KMS-11 (cell line): Measurements from ENCODE around the gene MLF1.

ENCODE experiments used
- H2AFZ ChIP-seq: fragments of 200-600 bp; sonication (generic); 2 replicates; pipeline ENCODE4 v1.6.1; 2016; ENCODE audit warnings: antibody characterized with exemption, mixed run types, low read depth
- H3K27ac ChIP-seq: fragments of 200-600 bp; sonication (generic); 2 replicates; pipeline ENCODE4 v1.6.1; 2016; ENCODE audit warnings: mild to moderate bottlenecking, mixed run types
- H3K27me3 ChIP-seq: fragments of 200-600 bp; sonication (generic); 2 replicates; pipeline ENCODE4 v1.6.1; 2017; ENCODE audit warnings: mild to moderate bottlenecking, low read depth, mixed run types, moderate library complexity; ENCODE audit not compliant: insufficient read depth
- H3K36me3 ChIP-seq: fragments of 200-600 bp; sonication (generic); 2 replicates; pipeline ENCODE4 v1.6.1; 2017; ENCODE audit warnings: mild to moderate bottlenecking, mixed run types; ENCODE audit not compliant: insufficient read depth
- H3K4me1 ChIP-seq: fragments of 200-600 bp; sonication (generic); 2 replicates; pipeline ENCODE4 v1.6.1; 2016; ENCODE audit warnings: mild to moderate bottlenecking, low read depth, mixed run types; ENCODE audit not compliant: poor library complexity, severe bottlenecking
- H3K4me2 ChIP-seq: fragments of 200-600 bp; sonication (generic); 2 replicates; pipeline ENCODE4 v1.7.0; 2016; ENCODE audit warnings: mild to moderate bottlenecking, mixed run types
- H3K4me3 ChIP-seq: fragments of 200-600 bp; sonication (generic); IDR thresholded peaks from 2 replicates; pipeline ENCODE4 v1.6.1; 2017; ENCODE audit warnings: low read depth, low read length, mixed read lengths; ENCODE audit not compliant: insufficient read depth
- H3K79me2 ChIP-seq: fragments of 200-600 bp; sonication (generic); 2 replicates; pipeline ENCODE4 v1.6.1; 2016; ENCODE audit warnings: low read depth, mixed run types; ENCODE audit not compliant: insufficient read depth
- H3K9ac ChIP-seq: fragments of 200-600 bp; sonication (generic); 2 replicates; pipeline ENCODE4 v1.6.1; 2016; ENCODE audit warnings: mild to moderate bottlenecking, mixed run types
- H4K20me1 ChIP-seq: fragments of 200-600 bp; sonication (generic); 2 replicates; pipeline ENCODE4 v1.6.1; 2016; ENCODE audit warnings: mild to moderate bottlenecking, mixed run types; ENCODE audit not compliant: insufficient read depth
- CTCF ChIP-seq: fragments of 200-600 bp; sonication (generic); conservative IDR thresholded peaks from 2 replicates; pipeline ENCODE4 v1.6.1; 2017; ENCODE audit warnings: low read depth, mild to moderate bottlenecking, antibody characterized with exemption, low read length, moderate library complexity, mixed read lengths

MLF1 gene

GRCh38 chr3:158562674-158563073, 8.3 kb upstream of the MLF1 start:
- no peaks in the 10 kb centered on the region for H3K36me3 ChIP-seq
- no peak for TF ChIP-seq CTCF
- no peaks in the 10 kb centered on the region for H3K4me1 ChIP-seq
- H3K27me3 ChIP-seq = no peaks in the 10 kb centered on the region
- H3K9ac ChIP-seq = no peak overlapping the region
- H3K79me2 ChIP-seq = no peaks in the 10 kb centered on the region
- H3K27ac ChIP-seq = no peak overlapping the region
- H4K20me1 ChIP-seq = no peaks in the 10 kb centered on the region
- H2AFZ ChIP-seq = no peak overlapping the region
- H3K4me2 ChIP-seq = no peak overlapping the region
- H3K4me3 ChIP-seq = no peak overlapping the region

- no peak overlapping the region for H3K27ac ChIP-seq
- no peak overlapping the region for H3K4me3 ChIP-seq
- no peaks in the 10 kb centered on the region for H4K20me1 ChIP-seq
- TF ChIP-seq CTCF = no peak
- H2AFZ ChIP-seq = no peak overlapping the region
- no peak overlapping the region for H3K4me2 ChIP-seq
- no peak overlapping the region for H3K9ac ChIP-seq
- no peaks in the 10 kb centered on the region for H3K4me1 ChIP-seq
- H3K36me3 ChIP-seq = no peaks in the 10 kb centered on the region
- H3K79me2 ChIP-seq = no peaks in the 10 kb centered on the region
- H3K27me3 ChIP-seq = no peaks in the 10 kb centered on the region
These were observed 7.9 kb upstream of the MLF1 start for GRCh38 chr3:158563076-158563475.

GRCh38 chr3:158565076-158565475, 5.9 kb upstream of the MLF1 start:
- TF ChIP-seq CTCF = no peak

GRCh38 chr3:158568784-158569183, 2.2 kb upstream of the MLF1 start:
- H3K4me1 ChIP-seq = peaks cover 6% of the 10 kb centered on the region
- H3K4me2 ChIP-seq = no peak overlapping the region
- no peaks in the 10 kb centered on the region for H3K27me3 ChIP-seq
- H3K4me3 ChIP-seq = no peak overlapping the region
- no peak for TF ChIP-seq CTCF
- no peak overlapping the region for H3K27ac ChIP-seq
- no peaks in the 10 kb centered on the region for H4K20me1 ChIP-seq
- no peak overlapping the region for H3K9ac ChIP-seq
- no peaks in the 10 kb centered on the region for H3K79me2 ChIP-seq
- no peaks in the 10 kb centered on the region for H3K36me3 ChIP-seq
- H2AFZ ChIP-seq = no peak overlapping the region

More at GRCh38 chr3:158565076-158565475, 5.9 kb upstream of the MLF1 start:
- no peaks in the 10 kb centered on the region for H3K27me3 ChIP-seq
- H3K36me3 ChIP-seq = no peaks in the 10 kb centered on the region
- no peaks in the 10 kb centered on the region for H3K4me1 ChIP-seq
- H3K4me2 ChIP-seq = no peak overlapping the region
- no peak overlapping the region for H3K9ac ChIP-seq
- no peak overlapping the region for H2AFZ ChIP-seq
- no peaks in the 10 kb centered on the region for H4K20me1 ChIP-seq
- H3K4me3 ChIP-seq = no peak overlapping the region
- H3K27ac ChIP-seq = no peak overlapping the region
- H3K79me2 ChIP-seq = no peaks in the 10 kb centered on the region
